HG02588 (cell line): ENCODE measurements around the gene SEMA6A.

Experiments used
- ATAC-seq: cut with Tn5 transposase; IDR thresholded peaks from one replicate; pipeline ENCODE4 v1.9.1; 2021; ENCODE audit warnings: mild to moderate bottlenecking, moderate library complexity; ENCODE audit not compliant: unreplicated experiment

The SEMA6A gene

GRCh38 chr5:116466727-116467464 lies 107.7 kb downstream of the SEMA6A start:
- ATAC-seq, result no peak

DNA sequence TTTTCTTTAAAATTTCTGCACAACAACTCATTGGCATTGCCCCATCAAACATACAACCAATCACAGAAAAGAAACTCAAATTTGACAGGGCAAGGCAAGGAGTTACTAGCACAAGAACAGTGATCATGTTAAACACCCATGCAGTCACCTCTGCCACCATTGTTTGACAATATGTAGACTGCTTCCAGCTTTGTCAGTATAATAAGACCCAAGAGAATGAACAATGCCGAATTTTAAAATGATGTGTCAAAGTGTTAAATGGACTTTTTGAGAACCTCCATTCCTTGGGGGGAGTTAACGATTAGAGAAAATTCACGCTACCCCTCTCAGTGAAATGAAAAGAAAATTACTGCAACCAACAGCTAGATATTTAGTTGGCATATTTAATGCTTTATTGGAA lies 109.2 kb downstream of the SEMA6A start:
- ATAC-seq, result no peak

GRCh38 chr5:116464144-116464708 lies 110.4 kb downstream of the SEMA6A start:
- ATAC-seq, result no peak

DNA sequence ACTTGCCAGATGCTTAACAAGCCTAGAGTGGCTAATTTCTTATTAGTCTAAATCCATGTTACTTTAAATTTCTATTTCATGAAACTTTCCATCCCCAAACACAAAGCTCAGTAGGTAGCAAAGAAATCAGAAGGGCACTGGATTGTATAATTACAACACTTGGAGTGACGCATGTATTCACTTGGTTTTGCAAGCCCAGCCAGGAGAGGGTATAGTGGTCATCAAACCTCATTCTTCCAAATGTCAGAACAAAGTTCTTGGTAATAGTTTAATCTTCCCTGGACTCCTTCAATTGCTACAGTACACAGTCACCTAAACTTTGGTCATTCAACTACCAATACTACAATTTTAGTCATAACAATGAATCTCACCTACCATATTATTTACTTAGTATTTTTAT lies 112.1 kb downstream of the SEMA6A start:
- no peak for ATAC-seq

GRCh38 chr5:116459301-116459700 lies 115.3 kb downstream of the SEMA6A start:
- no peak for ATAC-seq

DNA sequence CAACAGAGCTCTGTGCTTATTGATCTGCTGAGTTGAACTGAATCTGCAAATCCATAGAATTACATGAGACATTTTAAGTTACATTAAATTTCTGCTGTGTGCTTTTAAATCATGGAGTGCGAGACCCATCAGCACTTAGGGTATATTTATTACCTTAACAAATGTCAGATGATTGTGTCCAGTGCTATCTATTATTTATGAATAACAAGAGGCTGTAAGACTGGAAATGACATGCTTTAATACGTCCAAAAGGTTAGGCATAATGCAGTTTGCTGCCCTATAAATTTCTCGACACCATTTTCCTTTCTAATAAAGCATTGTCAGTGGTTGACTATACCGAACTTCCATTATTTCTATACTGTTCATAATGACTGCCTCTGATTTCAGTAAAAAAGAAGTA lies 117.6 kb downstream of the SEMA6A start:
- no peak for ATAC-seq

DNA sequence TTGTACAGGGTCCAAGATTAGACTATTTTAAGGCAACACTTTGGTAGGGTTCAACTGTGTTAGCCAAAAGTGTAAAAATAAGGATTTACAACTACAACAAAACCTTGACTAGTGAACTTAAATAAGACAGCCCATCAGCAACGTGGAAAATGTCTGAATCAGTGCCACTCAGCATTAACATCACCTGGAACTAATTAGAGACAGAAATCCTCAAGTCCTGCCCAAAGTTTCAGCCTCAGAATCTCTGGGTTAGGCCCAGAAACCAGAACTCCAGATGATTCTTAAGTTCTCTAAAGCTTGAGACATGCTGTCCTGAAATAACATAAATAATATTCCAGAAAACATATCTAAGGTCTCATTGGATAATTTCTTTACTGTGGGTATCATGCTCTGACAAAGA lies 118.6 kb downstream of the SEMA6A start:
- no peak for ATAC-seq

DNA sequence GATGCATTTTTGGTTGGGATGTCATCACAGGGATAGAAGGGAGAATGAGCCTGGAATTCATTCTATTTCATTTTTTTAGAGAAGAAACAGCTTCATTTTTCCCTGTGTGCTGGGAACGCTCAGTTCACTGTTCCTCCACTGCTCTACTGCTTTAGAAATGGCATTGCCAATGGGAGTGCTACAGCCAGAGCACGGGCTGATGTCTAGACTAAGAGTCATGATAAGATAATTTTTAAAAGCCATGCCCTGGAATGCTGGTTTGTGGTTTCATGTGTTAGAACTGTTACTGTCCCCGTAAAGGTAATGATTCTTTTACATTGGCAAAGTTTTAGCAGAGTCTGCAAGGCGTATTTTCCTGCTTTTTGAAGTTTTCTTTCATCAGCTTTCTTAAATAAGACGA lies 119.6 kb downstream of the SEMA6A start:
- ATAC-seq, result no peak

- ATAC-seq, result peak; percentile 98
Measured at GRCh38 chr5:116454417-116454927, 120.2 kb downstream of the SEMA6A start.

- ATAC-seq, result no peak
Measured at GRCh38 chr5:116453988-116454411, 120.6 kb downstream of the SEMA6A start.

DNA sequence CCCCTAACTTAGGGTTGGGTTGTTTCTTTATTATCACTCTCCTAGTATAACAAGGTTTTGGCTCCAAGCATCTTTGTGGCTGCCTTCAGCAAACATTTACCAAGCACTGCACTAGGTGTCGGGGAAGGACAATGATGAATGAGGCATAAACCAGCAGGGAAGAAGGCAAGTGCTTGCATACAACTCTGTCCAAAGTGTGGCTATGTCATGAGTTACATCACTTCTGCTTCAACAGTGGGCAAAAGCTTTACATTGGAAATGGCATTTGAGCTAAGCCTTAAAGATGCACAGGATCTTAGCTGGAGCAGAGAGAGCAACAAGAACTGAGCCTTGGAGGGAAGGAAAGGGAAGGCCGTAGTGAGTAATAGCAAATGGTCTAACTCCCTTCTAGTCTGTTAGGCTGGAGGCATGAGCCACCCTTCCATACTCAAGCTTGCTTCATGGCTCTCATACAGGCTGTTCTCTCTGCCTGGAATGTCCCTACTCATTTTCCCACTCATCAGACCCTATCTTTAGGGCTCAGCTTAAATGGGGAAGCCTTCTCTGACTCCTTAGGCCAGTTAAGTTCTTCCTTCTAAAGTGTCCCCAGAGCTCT lies 121.8 kb downstream of the SEMA6A start:
- no peak for ATAC-seq

DNA sequence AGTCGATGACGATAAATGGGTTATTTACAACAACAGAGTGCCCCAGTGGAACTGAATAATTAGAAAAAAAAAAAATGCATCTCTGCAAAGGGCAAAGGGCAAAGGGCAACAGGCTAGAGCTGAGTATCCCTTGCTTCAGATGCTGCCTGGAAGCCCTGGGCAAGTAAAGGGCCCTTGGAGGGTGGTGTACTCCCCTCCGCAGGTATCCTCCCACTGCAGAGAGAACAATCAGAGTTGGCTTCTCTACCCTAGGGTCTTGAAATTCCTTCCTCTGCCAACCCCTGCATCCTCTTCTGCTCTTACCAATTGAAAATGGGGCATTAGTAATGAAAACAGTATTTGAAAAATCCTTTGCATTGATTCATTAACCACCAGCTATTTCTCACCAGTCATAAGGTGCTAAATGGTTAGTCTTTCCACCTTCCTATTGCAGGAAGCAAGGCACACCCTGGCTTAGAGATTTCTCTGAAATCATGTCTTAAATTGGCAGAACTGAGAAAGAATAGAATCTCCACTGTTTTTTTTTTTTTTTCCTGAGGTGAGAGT lies 122.6 kb downstream of the SEMA6A start:
- ATAC-seq, result no peak

DNA sequence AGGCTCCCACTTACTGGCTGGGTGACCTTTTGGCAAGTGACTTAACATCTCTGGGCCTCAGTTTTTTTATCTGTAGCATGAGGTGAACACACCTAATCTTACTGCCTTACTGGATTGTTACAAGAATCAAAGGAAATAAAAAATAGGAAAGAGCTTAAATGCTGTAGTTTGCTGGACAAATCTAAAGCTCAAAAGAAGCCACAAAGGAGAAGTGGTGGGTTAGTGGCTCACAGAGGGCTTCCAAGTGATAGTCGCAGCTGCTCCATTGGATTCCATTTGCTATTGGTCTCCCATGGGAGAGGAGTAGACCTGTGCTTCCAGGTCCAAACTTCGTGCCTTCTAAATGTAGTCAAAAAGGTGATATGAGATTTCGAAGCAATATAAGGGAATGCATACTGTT lies 123.6 kb downstream of the SEMA6A start:
- ATAC-seq, result no peak

DNA sequence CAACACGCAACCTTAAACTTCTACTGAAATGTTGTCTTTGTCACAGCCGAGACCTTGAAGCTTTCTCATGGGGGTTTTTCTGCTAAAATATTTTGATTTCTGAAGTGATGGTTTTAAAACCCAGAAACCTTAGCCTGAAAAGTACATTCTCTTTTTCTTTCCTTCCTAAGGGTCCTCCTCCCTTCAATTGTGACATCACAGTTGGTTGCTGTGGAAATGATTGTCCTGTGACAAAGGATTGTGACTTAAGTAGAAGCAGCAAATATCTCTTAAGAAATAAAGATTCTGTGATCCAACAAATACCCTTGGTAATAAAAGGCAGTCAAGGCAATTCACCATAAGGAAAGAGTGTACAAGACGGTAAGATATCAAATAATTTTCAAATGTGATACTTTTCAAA lies 125.2 kb downstream of the SEMA6A start:
- ATAC-seq, result no peak

DNA sequence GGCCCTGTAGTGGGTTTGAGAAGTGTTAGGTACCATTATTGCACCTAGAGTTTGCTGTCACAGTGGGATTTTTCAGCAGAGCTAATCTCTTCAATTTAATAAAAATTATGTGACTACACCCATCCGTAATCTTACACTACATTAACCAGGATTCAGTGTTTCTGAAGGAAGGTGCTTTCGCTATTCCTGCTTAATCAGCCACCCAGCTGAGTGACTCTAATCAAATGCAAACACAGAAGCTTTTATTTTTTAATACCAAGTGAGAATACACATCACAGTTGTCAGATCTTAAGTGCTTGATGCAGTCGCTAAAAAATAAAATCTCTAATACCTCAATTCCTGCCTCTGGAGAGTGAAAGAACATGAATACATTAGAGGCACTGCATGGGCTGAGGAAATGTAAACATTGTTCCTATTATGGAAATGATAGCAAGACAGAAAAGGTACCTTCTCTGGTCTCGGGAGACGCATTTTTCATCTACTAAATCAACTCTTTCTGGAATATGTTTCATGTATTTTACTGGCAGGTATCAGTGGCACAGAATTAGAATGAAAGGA lies 125.7 kb downstream of the SEMA6A start:
- no peak for ATAC-seq

- no peak for ATAC-seq
Measured at GRCh38 chr5:116448450-116448849, 126.2 kb downstream of the SEMA6A start.

GRCh38 chr5:116446356-116447005 lies 128.1 kb downstream of the SEMA6A start:
- no peak for ATAC-seq

DNA sequence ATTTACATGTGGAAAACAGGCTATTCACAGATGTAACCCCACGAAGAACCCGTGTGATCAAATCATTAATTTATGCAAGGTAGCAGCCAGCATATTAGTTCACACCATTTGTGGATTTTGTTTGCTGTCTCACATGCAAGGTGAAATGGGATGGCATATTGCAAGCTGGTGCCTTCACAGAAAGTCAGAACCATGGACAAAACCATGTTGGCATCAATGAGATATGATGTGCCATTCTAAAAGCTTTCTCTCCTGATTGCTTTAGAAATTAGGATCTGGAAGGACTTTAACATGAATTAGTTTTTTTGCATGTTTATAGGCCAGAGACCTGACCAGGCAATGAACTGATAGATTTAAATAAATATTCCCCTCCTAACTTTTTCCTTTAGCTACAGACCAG lies 129.3 kb downstream of the SEMA6A start:
- ATAC-seq, result no peak

- ATAC-seq, result no peak
Measured at GRCh38 chr5:116444373-116445295, 130.0 kb downstream of the SEMA6A start.

GRCh38 chr5:116442931-116443551 lies 131.6 kb downstream of the SEMA6A start:
- ATAC-seq, result no peak
